Calu3 (cell line): ENCODE measurements around the gene EFCAB5. TPM values are rescaled to one million over a fixed set of nuclear protein-coding genes. Genes with fewer than 3 reads are reported as not detected.

Source experiments
- BruUV-seq: library from RNA; stranded (reverse); fragments of 400-500 nt; replicated peaks from 2 replicates; lab custom pipeline; 2021; lab: Mats Ljungman, UMichigan
- CTCF ChIA-PET: fragments of 300-600 bp; sonication (Branson Sonifier 250); formaldehyde crosslinking; loops from one replicate; lab custom pipeline; 2022; ENCODE audit warnings: antibody characterized with exemption; lab: Charles Lee
- DNase-seq: peaks from one replicate; pipeline ENCODE4 v3.0.0; 2022
- H3K27ac Mint-ChIP-seq: one replicate; pipeline ENCODE4 v1.8.0; 2022; ENCODE audit warnings: mixed read lengths; ENCODE audit not compliant: unreplicated experiment
- H3K27me3 Mint-ChIP-seq: one replicate; pipeline ENCODE4 v1.8.0; 2022; ENCODE audit warnings: mixed read lengths; ENCODE audit not compliant: unreplicated experiment
- H3K36me3 Mint-ChIP-seq: one replicate; pipeline ENCODE4 v1.8.0; 2022; ENCODE audit warnings: mild to moderate bottlenecking, moderate library complexity, mixed read lengths; ENCODE audit not compliant: insufficient read depth, unreplicated experiment
- H3K4me1 Mint-ChIP-seq: one replicate; pipeline ENCODE4 v1.8.0; 2022; ENCODE audit warnings: mild to moderate bottlenecking, low read depth, mixed read lengths; ENCODE audit not compliant: unreplicated experiment
- H3K4me3 Mint-ChIP-seq: one replicate; pipeline ENCODE4 v1.8.0; 2022; ENCODE audit warnings: mild to moderate bottlenecking, low read depth, moderate library complexity, mixed read lengths; ENCODE audit not compliant: unreplicated experiment
- H3K9me3 Mint-ChIP-seq: one replicate; pipeline ENCODE4 v1.8.0; 2022; ENCODE audit warnings: low read depth, mixed read lengths; ENCODE audit not compliant: unreplicated experiment
- intact Hi-C: fragments of 100-400 bp; cut with micrococcal nuclease; formaldehyde crosslinking; loops from one replicate; pipeline ENCODE4 v1.10.0; 2022; ENCODE audit not compliant: unreplicated experiment
- total RNA-seq: library from RNA; stranded (reverse); gene quantifications from 2 replicates; pipeline ENCODE4 v1.2.3, GENCODE V29; 2022
- TF ChIP-seq, protein P1 (sequence below): fragments of 200-600 bp; IDR thresholded peaks from one replicate; pipeline ENCODE4 v1.8.0; 2022; ENCODE audit warnings: antibody characterized with exemption; ENCODE audit not compliant: unreplicated experiment

Gene EFCAB5
- total RNA-seq, 1 experiment from 2014 or later, result 0.50 TPM

DNA sequence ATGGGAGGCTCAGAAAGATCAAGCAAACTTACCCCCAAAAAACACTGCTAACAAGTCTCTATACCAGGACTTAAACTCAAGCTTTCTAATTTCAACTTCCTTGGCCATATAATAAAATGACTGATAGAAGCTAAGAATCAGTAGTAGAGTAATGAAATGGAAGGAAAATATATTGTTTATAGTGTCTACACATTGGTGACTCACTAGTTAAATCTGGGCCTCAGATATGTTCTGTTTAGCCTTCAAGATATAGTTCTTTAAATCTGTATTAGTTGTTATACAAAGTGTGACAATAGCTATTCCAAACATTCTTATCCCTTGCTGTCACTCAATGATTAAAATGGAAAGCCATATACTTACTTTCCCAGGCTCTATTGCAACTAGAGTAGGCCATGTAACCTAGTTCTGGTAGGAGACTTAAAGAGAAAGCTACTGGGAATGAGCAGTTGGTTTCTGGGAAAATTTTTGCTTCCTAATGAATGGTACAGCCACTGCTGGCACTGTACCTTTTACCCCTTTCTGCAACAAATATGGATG lies 29.7 kb upstream of the EFCAB5 start:
- no peaks in the 10 kb centered on the region for H3K9me3 Mint-ChIP-seq
- no peak for DNase-seq
- H3K4me3 Mint-ChIP-seq, result no peak overlapping the region
- intact Hi-C loops, result no loop called here
- TF ChIP-seq, protein P1, sequence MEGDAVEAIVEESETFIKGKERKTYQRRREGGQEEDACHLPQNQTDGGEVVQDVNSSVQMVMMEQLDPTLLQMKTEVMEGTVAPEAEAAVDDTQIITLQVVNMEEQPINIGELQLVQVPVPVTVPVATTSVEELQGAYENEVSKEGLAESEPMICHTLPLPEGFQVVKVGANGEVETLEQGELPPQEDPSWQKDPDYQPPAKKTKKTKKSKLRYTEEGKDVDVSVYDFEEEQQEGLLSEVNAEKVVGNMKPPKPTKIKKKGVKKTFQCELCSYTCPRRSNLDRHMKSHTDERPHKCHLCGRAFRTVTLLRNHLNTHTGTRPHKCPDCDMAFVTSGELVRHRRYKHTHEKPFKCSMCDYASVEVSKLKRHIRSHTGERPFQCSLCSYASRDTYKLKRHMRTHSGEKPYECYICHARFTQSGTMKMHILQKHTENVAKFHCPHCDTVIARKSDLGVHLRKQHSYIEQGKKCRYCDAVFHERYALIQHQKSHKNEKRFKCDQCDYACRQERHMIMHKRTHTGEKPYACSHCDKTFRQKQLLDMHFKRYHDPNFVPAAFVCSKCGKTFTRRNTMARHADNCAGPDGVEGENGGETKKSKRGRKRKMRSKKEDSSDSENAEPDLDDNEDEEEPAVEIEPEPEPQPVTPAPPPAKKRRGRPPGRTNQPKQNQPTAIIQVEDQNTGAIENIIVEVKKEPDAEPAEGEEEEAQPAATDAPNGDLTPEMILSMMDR, result no peak
- BruUV-seq, result no TSS peak
- no peaks in the 10 kb centered on the region for H3K36me3 Mint-ChIP-seq
- CTCF ChIA-PET, result interaction anchor here (0.5 kb wide), 1 partner anchor 735 kb away, joined by 4 read pairs; no protein-coding TSS in a partner anchor
- H3K27me3 Mint-ChIP-seq, result no peaks in the 10 kb centered on the region
- no peak overlapping the region for H3K27ac Mint-ChIP-seq
- H3K4me1 Mint-ChIP-seq, result no peaks in the 10 kb centered on the region

DNA sequence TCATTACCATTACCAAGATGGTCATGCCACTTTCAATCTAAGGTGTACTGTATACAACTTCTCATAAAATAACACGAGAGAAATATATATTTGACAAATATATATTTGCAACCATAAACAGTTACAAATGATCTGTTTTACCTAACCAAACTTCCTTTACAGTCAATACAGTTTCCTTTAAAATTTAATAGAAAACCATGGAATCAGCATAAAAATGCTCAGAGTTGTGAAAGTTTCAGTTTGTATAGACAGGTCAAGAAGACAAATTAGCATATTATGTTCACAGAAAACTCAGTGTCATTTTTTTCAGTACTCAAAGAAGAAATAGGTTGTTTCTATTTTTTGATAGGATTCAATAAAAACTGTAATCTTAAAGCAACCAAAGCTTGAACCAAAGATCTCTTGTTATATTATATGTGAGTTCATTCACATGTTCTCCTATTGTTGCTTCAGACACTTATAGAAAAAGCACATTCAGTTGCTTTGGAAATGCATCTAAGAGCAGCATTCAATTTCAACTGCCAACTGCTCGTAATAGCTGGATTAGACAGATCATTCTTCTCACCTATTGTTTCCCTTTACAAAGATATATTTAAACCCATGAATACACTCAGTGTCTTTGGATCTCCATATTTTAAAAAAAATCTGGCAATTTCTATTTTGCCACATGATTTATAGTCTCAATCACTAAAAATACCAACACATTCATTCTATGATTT lies 26.5 kb upstream of the EFCAB5 start:
- CTCF ChIA-PET, result no interaction called here
- H3K4me1 Mint-ChIP-seq, result peaks cover 12% of the 10 kb centered on the region
- intact Hi-C loops, result no loop called here
- no peaks in the 10 kb centered on the region for H3K9me3 Mint-ChIP-seq
- no peak overlapping the region for H3K4me3 Mint-ChIP-seq
- no peak for DNase-seq
- BruUV-seq, result no TSS peak
- H3K27me3 Mint-ChIP-seq, result no peaks in the 10 kb centered on the region
- no peaks in the 10 kb centered on the region for H3K36me3 Mint-ChIP-seq
- no peak overlapping the region for H3K27ac Mint-ChIP-seq
- TF ChIP-seq, protein P1, result no peak

DNA sequence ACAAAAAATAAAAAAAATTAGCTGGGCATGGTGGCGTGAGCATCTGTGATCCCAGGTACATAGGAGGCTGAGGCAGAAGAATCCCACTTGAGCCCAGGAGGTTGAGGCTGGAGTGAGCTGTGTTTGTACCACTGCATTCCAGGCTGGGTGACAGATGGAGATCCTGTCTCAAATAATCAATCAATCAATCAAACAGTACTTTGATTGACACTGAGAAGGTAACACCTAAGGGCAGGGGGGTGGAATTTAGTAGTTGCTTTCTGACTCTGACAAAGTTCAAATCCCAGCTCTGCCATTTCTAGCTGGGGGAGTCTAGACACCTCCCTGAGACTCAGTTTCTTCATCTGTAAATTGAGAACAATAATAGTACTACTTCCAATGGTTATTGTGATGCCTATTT lies 23.4 kb upstream of the EFCAB5 start:
- CTCF ChIA-PET, result interaction anchor here (0.6 to 0.7 kb wide), 2 partner anchors 45 to 365 kb away, joined by 3 read pairs; no protein-coding TSS in a partner anchor
- Mint-ChIP-seq H3K27ac (no peak overlapping the region), H3K36me3 (no peaks in the 10 kb centered on the region), H3K4me1 (peaks cover 12% of the 10 kb centered on the region), H3K27me3 (no peaks in the 10 kb centered on the region), H3K4me3 (no peak overlapping the region), H3K9me3 (no peaks in the 10 kb centered on the region)
- intact Hi-C loops, result no loop called here
- TF ChIP-seq, protein P1, result no peak
- DNase-seq, result no peak
- no TSS peak for BruUV-seq

DNA sequence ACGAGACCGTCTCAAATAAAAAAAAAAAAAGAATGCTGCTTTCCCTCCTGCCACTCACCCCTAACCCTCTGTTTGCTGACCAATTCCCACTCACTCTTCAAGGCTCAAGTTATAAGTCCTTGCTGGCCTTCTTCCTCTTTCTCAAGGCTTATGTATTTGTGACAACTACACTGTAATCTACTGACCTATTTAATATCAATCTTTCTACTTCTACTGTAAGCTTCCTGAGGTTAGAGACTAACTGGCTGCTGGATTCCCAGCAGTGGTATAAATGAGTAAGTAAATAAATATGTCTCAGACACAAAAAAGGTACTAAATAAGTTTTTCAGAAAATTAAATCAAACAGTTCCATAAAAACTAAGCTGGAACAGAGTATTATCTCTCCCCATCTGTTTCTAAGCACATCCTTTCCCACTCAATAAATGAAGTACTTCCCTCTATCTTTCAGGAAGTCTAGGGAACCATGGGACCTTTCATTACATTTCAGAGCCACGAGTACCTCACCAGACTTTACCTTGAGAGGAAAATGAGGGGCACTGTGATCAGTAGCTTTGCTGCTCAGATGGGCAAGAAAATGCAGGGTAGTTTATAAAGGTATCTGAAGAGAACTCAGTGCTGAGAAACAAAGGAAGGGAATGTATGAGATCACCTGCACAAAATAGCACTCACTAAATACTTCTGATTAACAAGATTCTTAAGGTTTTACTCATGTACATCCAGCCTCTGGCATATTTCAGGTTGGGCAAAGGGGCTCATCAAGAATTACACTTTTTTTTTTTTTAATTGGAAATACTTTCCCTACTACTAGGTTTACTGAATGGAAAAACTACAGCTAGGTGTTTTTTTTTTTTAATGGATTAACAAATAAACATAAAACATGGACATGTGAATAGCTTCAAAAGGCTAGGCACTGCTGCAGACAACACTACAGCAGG lies 22.2 kb upstream of the EFCAB5 start:
- H3K36me3 Mint-ChIP-seq, result no peaks in the 10 kb centered on the region
- peaks cover 12% of the 10 kb centered on the region for H3K4me1 Mint-ChIP-seq
- CTCF ChIA-PET, result interaction anchor here (0.7 kb wide), 1 partner anchor 46 kb away, joined by 3 read pairs; no protein-coding TSS in a partner anchor
- TF ChIP-seq, protein P1, result no peak
- H3K9me3 Mint-ChIP-seq, result no peaks in the 10 kb centered on the region
- H3K27me3 Mint-ChIP-seq, result no peaks in the 10 kb centered on the region
- BruUV-seq, result no TSS peak
- intact Hi-C loops, result no loop called here
- H3K27ac Mint-ChIP-seq, result peak overlapping the region; percentile 17
- H3K4me3 Mint-ChIP-seq, result no peak overlapping the region
- DNase-seq, result no peak
